Epithelial cell of proximal tubule (primary cell): ENCODE data around the gene BLTP3A. TPM values are rescaled to one million over a fixed set of nuclear protein-coding genes. Genes with fewer than 3 reads are reported as not detected.
"Not testable (repeated sequence)": the region's sequence is repeated elsewhere in the genome, so short reads cannot be mapped to it uniquely, and the experiment has no call there.

Source experiments
- DNase-seq: peaks from one replicate; pipeline ENCODE4 v3.0.0-alpha.2; 2011; ENCODE audit warnings: low read depth
- H3K4me3 ChIP-seq: 2 replicates; pipeline ENCODE4 v1.5.1; 2011; ENCODE audit warnings: low read depth, mild to moderate bottlenecking, low read length
- CTCF ChIP-seq: conservative IDR thresholded peaks from 2 replicates; pipeline ENCODE4 v1.5.1; 2012; ENCODE audit warnings: low read depth, mild to moderate bottlenecking, low read length
- total RNA-seq: library from RNA; depleted of rRNA; stranded (reverse); fragments of >200 nt; gene quantifications from 2 replicates; pipeline ENCODE4 v1.2.3, GENCODE V29; 2015

Gene BLTP3A
- 6.5 and 8.7 TPM in 2 replicates for total RNA-seq

- H3K4me3 ChIP-seq = peak within 1 kb of the TSS; percentile 80
- no peak for TF ChIP-seq CTCF
- no peak for DNase-seq
These were observed at the start of gene BLTP3A for GRCh38 chr6:34791701-34792604. Gene BLTP3A (plus strand): TSS chr6:34792083. CDS start chr6:34792251, 168 bp downstream.

DNA sequence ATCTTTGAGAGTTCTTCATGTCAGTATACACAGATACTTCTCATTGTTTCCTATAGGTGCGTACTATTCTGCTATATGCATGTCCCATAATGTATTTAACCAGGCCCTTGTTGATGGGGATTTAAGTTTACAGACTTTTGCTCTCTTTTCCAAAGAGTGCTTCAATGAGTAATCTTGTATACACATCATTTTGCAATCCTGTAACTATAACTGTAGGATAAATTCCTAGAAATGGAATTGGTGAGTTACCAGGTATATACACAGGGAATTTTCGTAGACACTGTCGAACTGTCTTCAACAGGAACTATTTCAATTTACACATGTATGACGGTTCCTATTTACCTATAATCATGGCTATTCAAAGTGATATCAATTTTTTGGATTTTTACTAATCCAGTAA is 49.8 kb upstream of the BLTP3A start:
- H3K4me3 ChIP-seq = no peak overlapping the region
- DNase-seq = no peak
- TF ChIP-seq CTCF = no peak

- no peak for DNase-seq
- no peak overlapping the region for H3K4me3 ChIP-seq
- TF ChIP-seq CTCF = no peak
These were observed 48.1 kb upstream of the BLTP3A start for GRCh38 chr6:34743625-34744293.

DNA sequence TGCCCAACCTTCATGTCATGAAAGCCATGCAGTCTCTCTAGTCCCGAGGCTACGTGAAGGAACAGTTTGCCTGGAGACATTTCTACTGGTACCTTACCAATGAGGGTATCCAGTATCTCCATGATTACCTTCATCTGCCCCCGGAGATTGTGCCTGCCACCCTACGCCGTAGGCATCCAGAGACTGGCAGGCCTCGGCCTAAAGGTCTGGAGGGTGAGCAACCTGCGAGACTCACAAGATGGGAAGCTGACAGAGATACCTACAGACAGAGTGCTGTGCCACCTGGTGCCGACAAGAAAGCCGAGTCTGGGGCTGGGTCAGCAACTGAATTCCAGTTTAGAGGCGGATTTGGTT is 47.6 kb upstream of the BLTP3A start:
- H3K4me3 ChIP-seq, DNase-seq: not testable (repeated sequence)

DNA sequence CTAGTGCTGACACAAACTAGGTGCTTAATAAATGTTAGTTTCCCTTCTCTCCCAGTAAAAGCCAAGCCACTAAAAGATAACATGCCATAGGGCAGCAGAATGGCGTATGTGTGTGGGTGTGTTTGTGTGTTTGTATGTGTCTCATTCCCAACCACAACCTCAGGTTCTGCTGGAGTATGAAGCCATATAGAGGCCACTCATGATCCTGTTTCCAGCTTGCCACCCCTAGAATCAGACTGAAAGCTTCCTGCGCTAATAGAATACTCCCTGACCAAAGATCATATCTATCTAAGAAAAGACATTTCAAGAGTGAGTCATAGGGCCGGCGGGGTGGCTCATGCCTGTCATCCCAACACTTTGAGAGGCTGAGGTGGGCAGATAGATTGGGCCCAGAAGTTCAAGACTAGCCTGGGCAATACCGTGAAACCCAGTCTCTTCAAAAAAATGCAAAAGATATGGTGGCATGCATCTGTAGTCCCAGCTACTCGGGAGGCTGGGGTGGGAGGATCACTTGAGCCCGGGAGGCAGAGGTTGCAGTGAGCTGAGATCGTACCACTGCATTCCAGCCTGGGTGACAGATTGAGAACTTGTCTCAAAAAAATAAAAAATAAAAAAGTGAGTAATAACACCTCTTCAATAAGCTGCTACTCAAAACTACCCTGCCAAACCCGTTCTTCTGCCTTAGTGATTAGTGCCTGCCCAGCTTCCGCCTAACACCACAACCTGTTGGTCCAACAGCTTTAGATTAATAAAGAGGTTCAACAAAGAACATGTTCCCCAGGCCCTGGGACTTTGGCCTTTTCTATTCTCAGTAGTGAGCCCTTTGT is 46.4 kb upstream of the BLTP3A start:
- TF ChIP-seq CTCF = no peak
- DNase-seq = no peak
- H3K4me3 ChIP-seq = no peak overlapping the region

DNA sequence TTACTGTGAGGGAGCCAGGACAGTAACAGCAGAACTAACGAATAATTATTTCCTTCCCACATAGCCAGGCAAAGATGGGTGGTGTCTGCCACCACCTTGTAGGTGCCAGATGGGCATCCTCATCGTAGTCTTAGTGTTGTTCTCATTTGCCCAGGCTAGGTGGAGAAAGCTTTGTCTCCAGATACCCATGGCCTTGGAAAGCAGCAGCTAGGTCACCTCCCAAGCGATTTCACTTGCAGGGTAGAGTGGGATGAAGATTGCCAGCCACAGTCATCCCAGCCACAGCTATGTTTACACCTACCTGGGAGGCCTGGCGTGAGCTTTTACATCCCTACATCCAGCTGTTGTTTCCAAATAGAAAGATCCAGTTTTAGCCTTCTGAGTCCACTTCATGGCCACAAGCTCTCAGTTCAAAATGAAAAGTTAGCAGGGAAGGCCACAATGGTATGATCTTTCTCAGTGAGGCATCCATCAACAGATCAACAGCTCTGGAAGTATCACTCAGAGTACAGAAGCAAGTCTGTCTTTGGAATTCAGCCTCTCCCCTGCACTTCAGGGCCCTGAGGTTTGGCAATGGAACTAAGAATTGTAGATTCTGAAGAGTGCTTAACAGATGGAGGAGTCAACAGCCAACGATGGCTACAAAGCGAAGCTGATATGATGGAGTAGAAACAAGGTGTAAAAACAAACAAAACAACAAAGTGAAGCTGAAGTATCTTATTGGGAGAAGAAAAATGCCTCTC is 45.6 kb upstream of the BLTP3A start:
- TF ChIP-seq CTCF = no peak

More for the DNA sequence above, 45.6 kb upstream of the BLTP3A start:
- no peak overlapping the region for H3K4me3 ChIP-seq
- DNase-seq = no peak
